ENCODE measurements around the gene EHD1. TPM values are rescaled to one million over a fixed set of nuclear protein-coding genes. Genes with fewer than 3 reads are reported as not detected.
A peak's percentile ranks its signal among the peaks of the same experiment; 100 is the strongest.

The EHD1 gene
- total RNA-seq, 2 donors from 2014 or later: 67.4 to 140 TPM

GRCh38 chr11:64810271-64810890, 68.0 kb downstream of the EHD1 start, which contains the start of gene MEN1:
Gene MEN1, minus strand, starts transcription at chr11:64810551. Its CDS starts 442 bp downstream, at chr11:64810109.
- DNase-seq (ENCODE audit: low spot score): peak; percentile 88
- H3K27me3 ChIP-seq (replicated peaks; ENCODE audit: insufficient read depth): no peaks in the 10 kb centered on the region
- TF ChIP-seq CTCF (IDR thresholded peaks at IDR 0.05): no peak
- peaks cover 5 to 9% of the 10 kb centered on the region in 2 donors for H3K4me1 ChIP-seq (ENCODE audit: control insufficient read depth in 1 of 2, low read depth in 2 of 2)
- H3K4me3 ChIP-seq: peak within 1 kb of the TSS; percentile 89
- no peaks in the 10 kb centered on the region for H3K9me3 ChIP-seq
- peak within 1 kb of the TSS; percentile 53 to 57 for H3K27ac ChIP-seq
- H3K36me3 ChIP-seq: peaks cover 13% of the 10 kb centered on the region
- peak; percentile 79 for ATAC-seq (ENCODE audit: insufficient number of reproducible peaks, low FRiP score, low read depth)

GRCh38 chr11:64809781-64810241, 68.6 kb downstream of the EHD1 start:
- Histone ChIP-seq H3K4me1 (ENCODE audit: control insufficient read depth in 1 of 2, low read depth in 2 of 2) (peaks cover 5 to 11% of the 10 kb centered on the region in 2 donors), H3K27ac (peak overlapping the region in 1 of 2 donors; percentile 57), H3K4me3 (peak overlapping the region; percentile 89), H3K9me3 (no peaks in the 10 kb centered on the region), H3K36me3 (peaks cover 15% of the 10 kb centered on the region), H3K27me3 (replicated peaks; ENCODE audit: insufficient read depth) (no peaks in the 10 kb centered on the region)
- no peak for ATAC-seq (ENCODE audit: insufficient number of reproducible peaks, low FRiP score, low read depth)
- no peak for TF ChIP-seq CTCF (IDR thresholded peaks at IDR 0.05)
- DNase-seq (ENCODE audit: low spot score): no peak

- ATAC-seq (ENCODE audit: insufficient number of reproducible peaks, low FRiP score, low read depth): no peak
- no peak overlapping the region for H3K27ac ChIP-seq
These were observed 72.9 kb downstream of the EHD1 start for GRCh38 chr11:64805481-64805880.

GRCh38 chr11:64804346-64805210, 73.8 kb downstream of the EHD1 start:
- Histone ChIP-seq H3K4me1 (ENCODE audit: control insufficient read depth in 1 of 2, low read depth in 2 of 2) (peaks cover 23 to 34% of the 10 kb centered on the region in 2 donors), H3K9me3 (no peaks in the 10 kb centered on the region), H3K27me3 (replicated peaks; ENCODE audit: insufficient read depth) (no peaks in the 10 kb centered on the region), H3K4me3 (peak overlapping the region; percentile 81), H3K36me3 (peaks cover 15% of the 10 kb centered on the region), H3K27ac (peak overlapping the region; percentile 86 to 88)
- ATAC-seq (ENCODE audit: insufficient number of reproducible peaks, low FRiP score, low read depth) (no peak), DNase-seq (ENCODE audit: low spot score) (no peak)
- no peak for TF ChIP-seq CTCF (IDR thresholded peaks at IDR 0.05)

More at GRCh38 chr11:64805481-64805880, 72.9 kb downstream of the EHD1 start:
- H3K27me3 ChIP-seq (replicated peaks; ENCODE audit: insufficient read depth): no peaks in the 10 kb centered on the region
- no peak for DNase-seq (ENCODE audit: low spot score)
- TF ChIP-seq CTCF (IDR thresholded peaks at IDR 0.05): no peak
- peaks cover 26 to 36% of the 10 kb centered on the region in 2 donors for H3K4me1 ChIP-seq (ENCODE audit: control insufficient read depth in 1 of 2, low read depth in 2 of 2)
- peaks cover 15% of the 10 kb centered on the region for H3K36me3 ChIP-seq
- H3K4me3 ChIP-seq: no peak overlapping the region
- no peaks in the 10 kb centered on the region for H3K9me3 ChIP-seq

GRCh38 chr11:64803846-64804345, 74.5 kb downstream of the EHD1 start:
- H3K27me3 ChIP-seq (replicated peaks; ENCODE audit: insufficient read depth): no peaks in the 10 kb centered on the region
- TF ChIP-seq CTCF (IDR thresholded peaks at IDR 0.05): no peak
- DNase-seq (ENCODE audit: low spot score): no peak
- H3K9me3 ChIP-seq: no peaks in the 10 kb centered on the region
- H3K36me3 ChIP-seq: peaks cover 15% of the 10 kb centered on the region
- ATAC-seq (ENCODE audit: insufficient number of reproducible peaks, low FRiP score, low read depth): no peak
- peak overlapping the region; percentile 81 for H3K4me3 ChIP-seq
- H3K4me1 ChIP-seq (ENCODE audit: control insufficient read depth in 1 of 2, low read depth in 2 of 2): peaks cover 21 to 27% of the 10 kb centered on the region in 2 donors
- peak overlapping the region; percentile 86 to 88 for H3K27ac ChIP-seq

Measured in thoracic aorta (tissue), 2 donors.